Ishikawa (cell line): ENCODE results near the gene TOR4A.
A peak's percentile ranks its signal among the peaks of the same experiment; 100 is the strongest.

Experiments
- CEBPB ChIP-seq: IDR thresholded peaks from 2 replicates; pipeline ENCODE4 v1.6.1; 2012
- CREB1 ChIP-seq: IDR thresholded peaks from 2 replicates; pipeline ENCODE4 v1.6.1; 2012; ENCODE audit warnings: low read depth
- EGR1 ChIP-seq: IDR thresholded peaks from 2 replicates; pipeline ENCODE4 v1.6.1; 2012
- EP300 ChIP-seq: IDR thresholded peaks from 2 replicates; pipeline ENCODE4 v1.6.1; 2012; ENCODE audit warnings: borderline replicate concordance
- FOXM1 ChIP-seq: IDR thresholded peaks from 2 replicates; pipeline ENCODE4 v1.6.1; 2012; ENCODE audit warnings: low read depth, borderline replicate concordance
- NFIC ChIP-seq: IDR thresholded peaks from 2 replicates; pipeline ENCODE4 v1.6.1; 2012
- RAD21 ChIP-seq: IDR thresholded peaks from 2 replicates; pipeline ENCODE4 v1.6.1; 2012; ENCODE audit warnings: low read depth
- TAF1 ChIP-seq: IDR thresholded peaks from 2 replicates; pipeline ENCODE4 v1.6.1; 2012; ENCODE audit warnings: low read depth, mild to moderate bottlenecking
- TCF12 ChIP-seq: IDR thresholded peaks from 2 replicates; pipeline ENCODE4 v1.6.1; 2012; ENCODE audit warnings: low read depth
- TEAD4 ChIP-seq: IDR thresholded peaks from 2 replicates; pipeline ENCODE4 v1.6.1; 2012
- YY1 ChIP-seq: IDR thresholded peaks from 2 replicates; pipeline ENCODE4 v1.6.1; 2012; ENCODE audit warnings: low read depth
- ZBTB7A ChIP-seq: IDR thresholded peaks from 2 replicates; pipeline ENCODE4 v1.6.1; 2012; ENCODE audit warnings: low read depth
- TF ChIP-seq, protein P1 (sequence below): IDR thresholded peaks from 2 replicates; pipeline ENCODE4 v1.6.1; 2012
- TF ChIP-seq, protein P2 (sequence below): IDR thresholded peaks from 2 replicates; pipeline ENCODE4 v1.6.1; 2012; ENCODE audit warnings: low read depth, mild to moderate bottlenecking
- TF ChIP-seq, protein P3 (sequence below): IDR thresholded peaks from 2 replicates; pipeline ENCODE4 v1.6.1; 2012

Gene TOR4A

DNA sequence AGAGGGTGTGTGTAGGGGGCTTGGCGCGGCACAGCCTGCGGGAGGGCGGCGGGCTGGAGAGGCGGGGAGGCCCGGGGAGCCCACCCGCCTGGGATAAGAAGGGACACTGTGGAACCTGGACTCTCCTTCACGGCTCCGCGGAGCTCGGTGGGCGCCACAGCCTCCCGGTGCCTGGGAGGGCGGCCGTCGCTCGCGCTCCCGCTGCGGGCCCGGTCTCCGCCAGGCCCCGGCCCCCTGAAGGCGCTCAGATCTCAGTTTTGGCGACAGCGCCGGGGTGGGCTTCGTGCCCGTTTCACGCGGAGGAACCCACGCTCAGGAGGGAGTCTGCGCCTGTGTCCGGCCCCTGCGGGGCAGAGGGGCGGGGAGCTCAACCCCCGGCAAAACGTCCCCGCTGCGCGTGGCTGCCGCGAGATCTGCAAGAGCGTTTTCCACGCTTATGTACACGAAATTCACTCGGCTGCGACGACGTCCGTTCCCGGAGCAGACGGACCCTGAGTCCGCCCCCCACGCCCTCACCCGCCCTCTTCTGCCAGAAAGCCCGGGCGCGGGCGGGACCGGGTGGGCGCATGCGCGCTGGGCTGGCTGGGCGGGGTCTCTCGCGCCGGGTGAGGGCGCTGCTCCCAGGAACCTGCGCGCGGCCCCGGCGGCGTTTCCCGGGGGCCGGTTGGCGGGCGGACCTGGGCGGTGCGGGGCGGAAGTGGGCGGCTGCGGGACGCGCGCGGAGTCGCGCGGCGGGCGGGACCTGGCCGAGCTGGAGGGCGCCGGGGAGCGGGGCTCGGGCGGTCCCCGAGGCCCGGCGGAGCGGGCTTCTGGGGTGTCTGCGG, 22.7 kb upstream of the TOR4A start, which contains the start of gene NELFB:
NELFB (plus strand) TSS at position 704 of the 824 bp plus-strand sequence.
- TF ChIP-seq, protein P1, sequence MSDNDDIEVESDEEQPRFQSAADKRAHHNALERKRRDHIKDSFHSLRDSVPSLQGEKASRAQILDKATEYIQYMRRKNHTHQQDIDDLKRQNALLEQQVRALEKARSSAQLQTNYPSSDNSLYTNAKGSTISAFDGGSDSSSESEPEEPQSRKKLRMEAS, result peak; percentile 60; the same call in 1 of the 2 replicates
- TF ChIP-seq, protein P2, sequence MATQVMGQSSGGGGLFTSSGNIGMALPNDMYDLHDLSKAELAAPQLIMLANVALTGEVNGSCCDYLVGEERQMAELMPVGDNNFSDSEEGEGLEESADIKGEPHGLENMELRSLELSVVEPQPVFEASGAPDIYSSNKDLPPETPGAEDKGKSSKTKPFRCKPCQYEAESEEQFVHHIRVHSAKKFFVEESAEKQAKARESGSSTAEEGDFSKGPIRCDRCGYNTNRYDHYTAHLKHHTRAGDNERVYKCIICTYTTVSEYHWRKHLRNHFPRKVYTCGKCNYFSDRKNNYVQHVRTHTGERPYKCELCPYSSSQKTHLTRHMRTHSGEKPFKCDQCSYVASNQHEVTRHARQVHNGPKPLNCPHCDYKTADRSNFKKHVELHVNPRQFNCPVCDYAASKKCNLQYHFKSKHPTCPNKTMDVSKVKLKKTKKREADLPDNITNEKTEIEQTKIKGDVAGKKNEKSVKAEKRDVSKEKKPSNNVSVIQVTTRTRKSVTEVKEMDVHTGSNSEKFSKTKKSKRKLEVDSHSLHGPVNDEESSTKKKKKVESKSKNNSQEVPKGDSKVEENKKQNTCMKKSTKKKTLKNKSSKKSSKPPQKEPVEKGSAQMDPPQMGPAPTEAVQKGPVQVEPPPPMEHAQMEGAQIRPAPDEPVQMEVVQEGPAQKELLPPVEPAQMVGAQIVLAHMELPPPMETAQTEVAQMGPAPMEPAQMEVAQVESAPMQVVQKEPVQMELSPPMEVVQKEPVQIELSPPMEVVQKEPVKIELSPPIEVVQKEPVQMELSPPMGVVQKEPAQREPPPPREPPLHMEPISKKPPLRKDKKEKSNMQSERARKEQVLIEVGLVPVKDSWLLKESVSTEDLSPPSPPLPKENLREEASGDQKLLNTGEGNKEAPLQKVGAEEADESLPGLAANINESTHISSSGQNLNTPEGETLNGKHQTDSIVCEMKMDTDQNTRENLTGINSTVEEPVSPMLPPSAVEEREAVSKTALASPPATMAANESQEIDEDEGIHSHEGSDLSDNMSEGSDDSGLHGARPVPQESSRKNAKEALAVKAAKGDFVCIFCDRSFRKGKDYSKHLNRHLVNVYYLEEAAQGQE, result no peak
- TF ChIP-seq RAD21 (no peak), YY1 (no peak; the same call in 1 of the 2 replicates), FOXM1 (no peak), ZBTB7A (peak; percentile 71; the same call in 1 of the 2 replicates), NFIC (no peak), TAF1 (no peak; the same call in 1 of the 2 replicates), CEBPB (no peak), EGR1 (no peak; the same call in 1 of the 2 replicates), CREB1 (no peak), EP300 (no peak), TCF12 (no peak), TEAD4 (peak; percentile 16; the same call in 1 of the 2 replicates)
- TF ChIP-seq, protein P3, sequence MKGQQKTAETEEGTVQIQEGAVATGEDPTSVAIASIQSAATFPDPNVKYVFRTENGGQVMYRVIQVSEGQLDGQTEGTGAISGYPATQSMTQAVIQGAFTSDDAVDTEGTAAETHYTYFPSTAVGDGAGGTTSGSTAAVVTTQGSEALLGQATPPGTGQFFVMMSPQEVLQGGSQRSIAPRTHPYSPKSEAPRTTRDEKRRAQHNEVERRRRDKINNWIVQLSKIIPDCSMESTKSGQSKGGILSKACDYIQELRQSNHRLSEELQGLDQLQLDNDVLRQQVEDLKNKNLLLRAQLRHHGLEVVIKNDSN, result peak; percentile 32; the same call in 1 of the 2 replicates

DNA sequence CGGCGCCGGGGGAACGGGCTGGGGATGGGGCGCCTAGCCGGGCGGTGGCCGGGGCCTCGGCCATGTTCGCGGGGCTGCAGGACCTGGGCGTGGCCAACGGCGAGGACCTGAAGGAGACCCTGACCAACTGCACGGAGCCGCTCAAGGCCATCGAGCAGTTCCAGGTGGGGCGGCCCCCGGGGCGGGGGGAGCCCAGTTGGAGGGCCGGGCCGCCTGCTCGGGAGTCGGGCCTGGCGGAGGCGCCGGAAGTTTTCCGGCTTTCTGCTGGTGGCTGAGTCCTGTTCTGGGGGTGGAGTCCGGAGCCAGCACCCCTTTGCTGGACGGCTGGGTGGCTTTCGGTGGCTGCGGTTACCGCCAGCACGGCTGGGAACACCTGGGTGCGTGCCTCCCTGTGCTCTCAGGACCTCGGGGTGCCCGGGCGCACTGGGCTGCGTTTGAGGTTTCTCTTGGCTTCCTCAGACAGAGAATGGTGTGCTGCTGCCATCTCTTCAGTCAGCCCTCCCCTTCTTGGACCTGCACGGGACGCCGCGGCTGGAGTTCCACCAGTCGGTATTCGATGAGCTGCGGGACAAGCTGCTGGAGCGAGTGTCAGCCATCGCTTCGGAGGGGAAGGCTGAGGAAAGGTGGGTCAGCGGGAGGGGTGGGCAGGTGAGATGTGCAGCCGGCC, 21.9 kb upstream of the TOR4A start:
- TF ChIP-seq YY1, result 0 out of 2 replicates have a peak, but pooled peaks have one; percentile 56
- no peak for TF ChIP-seq ZBTB7A
- TF ChIP-seq TCF12, result 0 out of 2 replicates have a peak, but pooled peaks have one; percentile 13
- TF ChIP-seq, protein P1, result 0 out of 2 replicates have a peak, but pooled peaks have one; percentile 21

DNA sequence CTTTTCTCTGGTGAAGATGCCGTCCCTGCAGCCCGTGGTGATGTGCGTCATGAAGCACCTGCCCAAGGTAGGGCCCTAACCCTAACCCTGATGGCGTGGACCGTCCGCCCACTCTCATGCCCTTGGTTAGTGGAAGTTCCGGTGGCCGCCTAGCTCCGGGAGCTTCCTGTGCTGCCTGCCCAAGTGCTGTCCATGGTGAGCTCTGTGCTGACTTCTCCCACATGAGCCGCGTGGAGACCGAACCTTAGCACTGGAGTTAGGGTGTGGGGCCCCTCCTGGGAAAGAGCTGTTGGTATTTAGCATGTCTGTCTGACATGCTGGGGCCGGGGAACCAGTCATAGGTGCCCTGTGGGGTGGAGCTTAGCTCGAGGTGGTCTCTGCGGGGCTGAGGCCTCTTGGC, 21.2 kb upstream of the TOR4A start:
- TF ChIP-seq RAD21 (no peak), NFIC (no peak), CREB1 (no peak), YY1 (no peak), TEAD4 (no peak)
- TF ChIP-seq, protein P1, result no peak

DNA sequence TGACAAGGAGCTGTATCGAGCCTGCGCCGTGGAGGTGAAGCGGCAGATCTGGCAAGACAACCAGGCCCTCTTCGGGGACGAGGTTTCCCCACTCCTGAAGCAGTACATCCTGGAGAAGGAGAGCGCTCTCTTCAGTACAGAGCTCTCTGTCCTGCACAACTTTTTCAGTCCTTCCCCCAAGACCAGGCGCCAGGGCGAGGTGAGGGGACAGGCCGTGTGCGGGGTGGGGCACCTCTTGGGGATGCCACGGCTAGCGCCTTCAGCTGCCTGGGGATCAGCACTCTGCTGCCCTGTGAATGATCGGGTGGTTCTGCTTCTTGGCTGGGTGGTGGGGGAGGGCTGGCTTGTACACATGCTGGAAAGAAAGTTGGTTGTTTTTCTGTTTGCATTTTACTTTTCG, 20.7 kb upstream of the TOR4A start:
- no peak for TF ChIP-seq TEAD4
- TF ChIP-seq, protein P2, result no peak
- TF ChIP-seq EP300, result no peak
- TF ChIP-seq EGR1, result no peak
- TF ChIP-seq FOXM1, result no peak
- no peak for TF ChIP-seq TAF1
- TF ChIP-seq, protein P1, result no peak
- TF ChIP-seq YY1, result no peak
- TF ChIP-seq, protein P3, result no peak

DNA sequence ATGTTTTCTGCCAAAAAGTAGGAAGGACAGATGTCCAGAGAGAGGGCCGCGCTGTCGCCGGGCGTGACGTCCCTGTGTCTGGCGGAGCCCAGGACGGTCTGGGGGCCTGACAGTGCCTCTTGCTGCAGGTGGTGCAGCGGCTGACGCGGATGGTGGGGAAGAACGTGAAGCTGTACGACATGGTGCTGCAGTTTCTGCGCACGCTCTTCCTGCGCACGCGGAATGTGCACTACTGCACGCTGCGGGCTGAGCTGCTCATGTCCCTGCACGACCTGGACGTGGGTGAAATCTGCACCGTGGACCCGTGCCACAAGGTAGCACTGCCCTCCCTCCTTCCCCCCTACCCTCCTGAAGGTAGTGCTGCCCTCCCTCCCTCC, 14.6 kb upstream of the TOR4A start:
- TF ChIP-seq CEBPB (no peak), CREB1 (no peak), ZBTB7A (no peak), FOXM1 (no peak), YY1 (no peak), NFIC (no peak), TEAD4 (no peak), TCF12 (no peak), TAF1 (no peak), EGR1 (no peak), EP300 (no peak), RAD21 (no peak)
- TF ChIP-seq, protein P1, result no peak
- TF ChIP-seq, protein P2, result no peak
- TF ChIP-seq, protein P3, result no peak
